Femur (tissue), 1 donor: ENCODE results near the gene SNX8.
"Not testable (repeated sequence)": the region's sequence is repeated elsewhere in the genome, so short reads cannot be mapped to it uniquely, and the experiment has no call there.

Experiments
- DNase-seq: peaks from one replicate; pipeline ENCODE4 v3.0.0-alpha.2; 2017

SNX8 gene

GRCh38 chr7:2325162-2325561 lies 10.9 kb upstream of the SNX8 start:
- peak; percentile 51 for DNase-seq

DNA sequence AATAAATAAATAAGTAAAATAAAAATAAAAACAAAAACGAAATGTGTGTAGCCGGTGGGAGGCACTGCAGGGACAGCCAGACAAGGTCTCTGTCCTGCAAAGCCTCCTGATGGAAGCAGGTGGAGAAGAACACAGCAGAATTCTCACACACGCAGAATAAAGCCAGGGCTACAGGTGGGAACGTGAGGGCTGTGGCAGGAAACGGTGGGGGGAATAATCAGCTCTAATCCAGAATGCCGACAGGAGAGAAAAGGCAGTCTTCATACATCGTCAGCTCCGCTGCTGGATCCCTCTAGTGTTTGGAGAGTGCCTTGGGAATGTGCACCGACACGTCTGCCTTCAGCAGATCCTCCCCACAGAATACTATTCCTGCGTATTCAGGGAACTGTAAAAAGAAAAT lies 6.8 kb upstream of the SNX8 start:
- no peak for DNase-seq

DNA sequence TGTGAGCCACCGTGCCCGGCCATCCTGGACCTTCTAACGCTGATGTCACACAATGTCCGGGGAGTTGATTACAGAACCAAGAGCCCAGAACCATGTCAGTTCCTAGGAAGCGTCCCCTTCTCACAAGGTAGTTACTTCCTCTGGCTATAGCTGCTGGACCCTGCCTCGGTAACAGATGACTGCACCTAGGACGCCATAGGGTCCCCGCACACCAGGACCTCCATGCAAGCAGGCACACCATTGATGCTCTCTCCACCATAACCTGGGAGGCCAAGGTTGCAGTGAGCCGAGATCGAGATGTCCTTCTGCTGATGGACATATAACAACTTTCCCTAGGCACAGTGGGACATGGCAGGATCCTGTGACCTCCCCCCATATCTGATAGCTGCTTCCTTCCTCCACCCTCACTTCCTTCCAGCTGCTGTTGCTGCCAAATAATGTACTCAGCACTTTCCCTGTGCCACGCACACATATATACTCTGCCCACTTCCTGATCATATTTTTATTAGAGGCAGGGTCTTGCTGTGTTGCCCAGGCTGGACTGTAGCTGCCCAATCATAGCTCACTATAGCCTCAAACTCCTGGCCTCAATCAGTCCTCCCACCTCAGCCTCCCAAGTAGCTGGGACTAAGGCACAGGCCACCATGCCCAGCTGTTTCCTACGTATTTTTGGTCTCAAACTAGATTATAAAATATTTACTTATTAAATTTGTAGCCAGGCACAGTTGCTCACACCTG lies 3.5 kb upstream of the SNX8 start:
- no peak for DNase-seq

- no peak for DNase-seq
Observed at GRCh38 chr7:2316578-2316977, 2.3 kb upstream of the SNX8 start.

DNA sequence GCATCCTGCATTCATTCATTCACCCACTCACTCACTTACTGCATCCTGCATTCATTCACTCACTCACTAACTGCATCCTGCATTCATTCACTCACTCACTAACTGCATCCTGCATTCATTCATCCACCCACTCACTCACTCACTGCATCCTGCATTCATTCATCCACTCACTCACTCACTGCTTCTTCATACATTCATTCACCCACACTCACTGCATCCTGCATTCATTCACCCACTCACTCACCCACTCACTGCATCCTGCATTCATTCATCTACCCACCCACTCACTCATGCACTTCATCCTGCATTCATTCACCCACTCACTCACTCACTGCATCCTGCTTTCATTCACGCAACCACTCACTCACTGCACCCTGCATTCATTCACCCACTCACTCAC lies 1.5 kb upstream of the SNX8 start:
- no peak for DNase-seq

DNA sequence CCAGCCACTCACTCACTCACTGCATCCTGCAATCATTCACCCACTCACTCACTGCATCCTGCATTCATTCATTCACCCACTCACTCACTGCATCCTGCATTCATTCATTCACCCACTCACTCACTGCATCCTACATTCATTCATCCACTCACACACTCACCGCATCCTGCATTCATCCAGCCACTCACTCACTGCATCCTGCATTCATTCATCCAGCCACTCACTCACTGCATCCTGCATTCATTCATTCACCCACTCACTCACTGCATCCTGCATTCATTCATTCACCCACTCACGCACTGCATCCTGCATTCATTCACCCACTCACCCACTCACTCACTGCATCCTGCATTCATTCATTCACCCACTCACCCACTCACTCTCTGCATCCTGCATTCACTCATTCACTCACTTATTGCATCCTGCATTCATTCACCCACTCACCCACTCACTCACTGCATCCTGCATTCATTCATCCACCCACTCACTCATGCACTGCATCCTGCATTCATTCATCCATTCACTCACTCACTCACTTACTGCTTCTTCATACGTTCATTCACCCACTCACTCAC lies 802 bp upstream of the SNX8 start:
- not testable (repeated sequence) for DNase-seq

GRCh38 chr7:2313450-2314208 lies 612 bp downstream of the SNX8 start:
- no peak for DNase-seq

DNA sequence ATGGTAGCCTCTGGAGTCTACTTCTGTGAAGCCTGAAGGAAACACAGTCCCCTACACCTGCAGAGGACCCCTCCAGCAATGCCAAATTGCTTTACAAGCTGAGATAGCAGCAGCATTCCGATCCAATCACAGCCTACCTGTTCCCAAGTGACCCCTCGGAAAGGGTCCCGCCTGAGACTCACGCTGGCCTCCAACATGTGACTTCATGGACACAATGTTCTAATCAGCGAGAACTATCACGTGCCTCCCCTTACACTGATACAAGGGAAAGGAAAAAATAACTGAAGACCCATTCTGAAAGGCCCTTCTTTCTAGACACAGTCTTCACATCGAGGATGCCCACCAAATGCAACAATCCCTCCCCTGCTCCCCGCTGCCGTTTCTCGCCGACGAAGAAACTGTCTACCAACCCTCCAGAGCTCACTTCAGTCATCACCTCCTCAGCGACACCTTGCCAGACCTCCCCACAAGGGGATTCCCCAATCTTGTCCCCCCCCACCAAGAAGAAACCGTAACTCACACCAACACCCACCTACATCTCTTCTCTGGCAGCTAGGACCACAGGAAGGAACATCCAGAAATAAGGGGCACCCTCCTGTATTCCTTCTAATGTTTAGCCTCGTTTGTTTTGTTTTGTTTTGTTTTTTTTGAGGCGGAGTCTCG lies 1.8 kb downstream of the SNX8 start:
- no peak for DNase-seq

- no peak for DNase-seq
Observed at GRCh38 chr7:2309889-2310331, 4.3 kb downstream of the SNX8 start.

GRCh38 chr7:2307690-2308107 lies 6.5 kb downstream of the SNX8 start:
- DNase-seq = no peak

DNA sequence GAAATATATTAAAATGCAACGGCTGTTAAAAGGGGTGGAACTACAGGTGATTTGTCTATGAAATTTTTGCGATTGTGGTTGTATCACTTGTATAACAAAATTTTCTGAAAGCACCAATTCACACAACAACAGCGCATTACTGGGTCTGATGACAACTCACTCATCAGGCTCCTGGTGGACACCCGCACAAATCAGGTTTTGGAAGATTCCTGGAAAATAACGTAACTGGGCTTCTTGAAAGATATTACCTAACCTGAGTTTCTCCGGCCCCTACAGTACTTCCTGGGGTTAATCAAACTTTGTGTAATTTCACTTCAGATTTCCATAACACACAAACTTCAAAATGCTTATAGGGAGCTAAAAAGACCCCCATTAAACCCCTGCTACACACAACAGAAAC lies 7.6 kb downstream of the SNX8 start:
- DNase-seq = no peak

- not testable (repeated sequence) for DNase-seq
Observed at GRCh38 chr7:2305258-2305657, 9.0 kb downstream of the SNX8 start.

DNA sequence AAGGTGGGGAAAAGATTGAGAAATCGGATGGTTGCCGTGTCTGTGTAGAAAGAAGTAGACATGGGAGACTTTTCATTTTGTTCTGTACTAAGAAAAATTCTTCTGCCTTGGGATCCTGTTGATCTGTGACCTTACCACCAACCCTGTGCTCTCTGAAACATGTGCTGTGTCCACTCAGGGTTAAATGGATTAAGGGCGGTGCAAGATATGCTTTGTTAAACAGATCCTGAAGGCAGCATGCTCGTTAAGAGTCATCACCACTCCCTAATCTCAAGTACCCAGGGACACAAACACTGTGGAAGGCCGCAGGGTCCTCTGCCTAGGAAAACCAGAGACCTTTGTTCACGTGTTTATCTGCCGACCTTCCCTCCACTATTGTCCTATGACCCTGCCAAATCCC lies 10.7 kb downstream of the SNX8 start:
- not testable (repeated sequence) for DNase-seq

GRCh38 chr7:2302743-2303397 lies 11.4 kb downstream of the SNX8 start:
- DNase-seq = not testable (repeated sequence)

DNA sequence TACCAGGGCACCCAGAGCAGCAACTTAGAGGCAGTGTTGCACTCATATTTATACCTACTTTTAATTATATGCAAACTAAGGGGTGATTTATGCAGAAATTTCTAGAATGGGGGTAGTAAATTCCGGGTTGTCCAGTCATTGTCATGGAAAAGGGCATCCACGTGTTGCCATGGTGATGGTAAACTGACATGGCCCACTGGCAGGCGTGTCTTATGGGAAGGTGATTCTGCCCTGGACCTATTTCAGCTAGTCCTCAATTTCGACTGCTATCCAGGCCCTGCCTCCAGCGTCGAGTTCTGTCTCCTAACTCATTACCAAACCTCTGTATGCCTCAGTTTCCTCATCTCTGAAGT lies 12.8 kb downstream of the SNX8 start:
- DNase-seq = no peak

- DNase-seq = no peak
Observed at GRCh38 chr7:2299870-2300512, 14.2 kb downstream of the SNX8 start.

- DNase-seq = peak; percentile 60
Observed at GRCh38 chr7:2299131-2299829, 15.0 kb downstream of the SNX8 start.

DNA sequence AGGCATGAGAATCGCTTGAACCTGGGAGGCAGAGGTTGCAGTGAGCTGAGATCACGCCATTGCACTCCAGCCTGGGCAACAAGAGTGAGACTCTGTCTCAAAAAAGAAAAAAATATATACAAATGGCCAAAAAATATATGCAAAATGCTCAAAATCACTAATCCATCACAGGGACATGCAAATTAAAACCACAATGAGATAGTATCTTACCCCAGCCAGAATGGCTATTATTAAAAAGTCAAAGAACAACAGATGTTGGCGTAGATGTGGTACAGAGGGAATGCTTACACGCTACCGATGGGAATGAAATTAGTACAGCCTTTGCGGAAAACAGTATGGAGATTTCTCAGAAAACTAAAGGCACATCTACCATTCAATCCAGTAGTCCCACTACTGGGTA lies 17.4 kb downstream of the SNX8 start:
- DNase-seq = no peak

- DNase-seq = no peak
Observed at GRCh38 chr7:2295936-2296620, 18.2 kb downstream of the SNX8 start.

GRCh38 chr7:2290877-2291276 lies 23.4 kb downstream of the SNX8 start:
- DNase-seq = no peak

GRCh38 chr7:2289621-2290020 lies 24.6 kb downstream of the SNX8 start:
- DNase-seq = no peak
